ENCODE results near the gene RNF17. TPM values are rescaled to one million over a fixed set of nuclear protein-coding genes. Genes with fewer than 3 reads are reported as not detected.

The RNF17 gene
- total and polyA plus RNA-seq, 4 donors = 0.08 to 0.14 TPM; not detected in 2

DNA sequence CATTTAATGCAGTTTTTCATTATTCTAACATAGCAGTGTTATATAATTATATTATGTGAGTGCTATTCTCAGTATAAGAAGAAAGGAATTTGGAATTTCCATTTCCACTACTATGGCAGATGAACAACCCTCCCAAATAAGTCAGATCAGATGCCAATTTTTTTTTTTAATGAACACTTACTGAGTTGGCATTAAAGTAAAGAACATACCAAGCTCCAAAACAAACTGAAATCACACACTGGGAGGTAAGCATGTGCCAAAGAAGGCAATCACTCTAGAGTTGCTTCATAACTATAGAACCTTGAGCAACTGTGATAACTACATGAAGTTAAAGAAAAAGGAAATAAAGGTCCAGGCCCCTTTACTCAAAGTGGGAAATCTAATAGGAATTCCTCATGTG lies 90.3 kb downstream of the RNF17 start (continued):
- TF ChIP-seq ATF3 (IDR thresholded peaks at IDR 0.05) = no peak

DNA sequence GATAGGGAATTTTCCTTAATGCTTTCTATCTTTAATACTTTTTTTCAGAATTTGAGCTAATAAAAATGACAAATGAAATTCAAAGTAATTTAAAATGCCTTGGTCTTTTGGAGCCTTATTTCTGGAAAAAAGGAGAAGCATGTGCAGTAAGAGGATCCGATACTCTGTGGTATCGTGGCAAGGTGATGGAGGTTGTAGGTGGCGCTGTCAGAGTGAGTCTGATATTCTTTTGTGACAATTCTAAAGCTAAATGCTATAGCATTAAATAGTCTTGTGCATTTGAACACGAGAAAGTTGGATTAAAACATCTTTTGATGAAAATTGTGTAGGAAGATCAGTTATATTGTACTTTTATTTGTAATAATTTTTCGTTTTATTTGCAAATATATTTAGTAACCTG lies 95.0 kb downstream of the RNF17 start:
- Histone ChIP-seq H3K36me3 (ENCODE audit: control insufficient read depth in 4 of 4, insufficient read depth in 3 of 4, low read depth in 1 of 4, low read length in 3 of 4) (no peaks in the 10 kb centered on the region), H3K4me1 (ENCODE audit: control insufficient read depth in 4 of 4, insufficient read depth in 4 of 4, low read length in 3 of 4) (no peaks in the 10 kb centered on the region), H3K9ac (ENCODE audit: low read depth in 1 of 2, low read length in 2 of 2) (no peak overlapping the region), H3K9me3 (ENCODE audit: control insufficient read depth in 4 of 4, low read length in 3 of 4) (no peaks in the 10 kb centered on the region), H3K27ac (ENCODE audit: low read depth in 1 of 2, low read length in 2 of 2) (no peak overlapping the region), H3K4me3 (ENCODE audit: low read depth in 1 of 3, low read length in 3 of 3) (no peak overlapping the region), H3K27me3 (ENCODE audit: control insufficient read depth in 4 of 4, insufficient read depth in 4 of 4, low read length in 3 of 4) (peaks cover 0 to 2% (median 0%) of the 10 kb centered on the region in 4 donors)
- no peak for DNase-seq (ENCODE audit: low spot score)
- WGBS = 74% methylated on average over 5 of the region's 5 CpGs
- no peak for TF ChIP-seq NR2F2 (IDR thresholded peaks at IDR 0.05)
- no peak for TF ChIP-seq TAF1 (conservative IDR thresholded peaks at IDR 0.05)
- TF ChIP-seq EGR1 (IDR thresholded peaks at IDR 0.05; ENCODE audit: low read depth in 2 of 2) = no peak
- TF ChIP-seq ATF3 (IDR thresholded peaks at IDR 0.05) = no peak
- no peak for TF ChIP-seq ZBTB33 (IDR thresholded peaks at IDR 0.05)
- no peak for TF ChIP-seq CTCF (IDR thresholded peaks at IDR 0.05; ENCODE audit: low read depth, low read length, missing input control)
- TF ChIP-seq, protein P1, sequence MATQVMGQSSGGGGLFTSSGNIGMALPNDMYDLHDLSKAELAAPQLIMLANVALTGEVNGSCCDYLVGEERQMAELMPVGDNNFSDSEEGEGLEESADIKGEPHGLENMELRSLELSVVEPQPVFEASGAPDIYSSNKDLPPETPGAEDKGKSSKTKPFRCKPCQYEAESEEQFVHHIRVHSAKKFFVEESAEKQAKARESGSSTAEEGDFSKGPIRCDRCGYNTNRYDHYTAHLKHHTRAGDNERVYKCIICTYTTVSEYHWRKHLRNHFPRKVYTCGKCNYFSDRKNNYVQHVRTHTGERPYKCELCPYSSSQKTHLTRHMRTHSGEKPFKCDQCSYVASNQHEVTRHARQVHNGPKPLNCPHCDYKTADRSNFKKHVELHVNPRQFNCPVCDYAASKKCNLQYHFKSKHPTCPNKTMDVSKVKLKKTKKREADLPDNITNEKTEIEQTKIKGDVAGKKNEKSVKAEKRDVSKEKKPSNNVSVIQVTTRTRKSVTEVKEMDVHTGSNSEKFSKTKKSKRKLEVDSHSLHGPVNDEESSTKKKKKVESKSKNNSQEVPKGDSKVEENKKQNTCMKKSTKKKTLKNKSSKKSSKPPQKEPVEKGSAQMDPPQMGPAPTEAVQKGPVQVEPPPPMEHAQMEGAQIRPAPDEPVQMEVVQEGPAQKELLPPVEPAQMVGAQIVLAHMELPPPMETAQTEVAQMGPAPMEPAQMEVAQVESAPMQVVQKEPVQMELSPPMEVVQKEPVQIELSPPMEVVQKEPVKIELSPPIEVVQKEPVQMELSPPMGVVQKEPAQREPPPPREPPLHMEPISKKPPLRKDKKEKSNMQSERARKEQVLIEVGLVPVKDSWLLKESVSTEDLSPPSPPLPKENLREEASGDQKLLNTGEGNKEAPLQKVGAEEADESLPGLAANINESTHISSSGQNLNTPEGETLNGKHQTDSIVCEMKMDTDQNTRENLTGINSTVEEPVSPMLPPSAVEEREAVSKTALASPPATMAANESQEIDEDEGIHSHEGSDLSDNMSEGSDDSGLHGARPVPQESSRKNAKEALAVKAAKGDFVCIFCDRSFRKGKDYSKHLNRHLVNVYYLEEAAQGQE (IDR thresholded peaks at IDR 0.05) = no peak
- no peak for TF ChIP-seq FOXA1 (IDR thresholded peaks at IDR 0.05)
- no peak for TF ChIP-seq FOXA2 (IDR thresholded peaks at IDR 0.05)
- TF ChIP-seq HNF4A (conservative IDR thresholded peaks at IDR 0.05) = no peak
- no peak for TF ChIP-seq RXRA (IDR thresholded peaks at IDR 0.05)
- TF ChIP-seq JUND (IDR thresholded peaks at IDR 0.05) = no peak
- no peak for TF ChIP-seq YY1 (IDR thresholded peaks at IDR 0.05)

GRCh38 chr13:24860770-24861169 lies 96.8 kb downstream of the RNF17 start:
- H3K4me3 ChIP-seq (ENCODE audit: low read depth in 1 of 3, low read length in 3 of 3) = no peak overlapping the region
- TF ChIP-seq NR2F2 (IDR thresholded peaks at IDR 0.05) (no peak), ZBTB33 (IDR thresholded peaks at IDR 0.05) (no peak), FOXA1 (IDR thresholded peaks at IDR 0.05) (no peak), RXRA (IDR thresholded peaks at IDR 0.05) (no peak), CTCF (IDR thresholded peaks at IDR 0.05; ENCODE audit: low read depth, low read length, missing input control) (no peak), ATF3 (IDR thresholded peaks at IDR 0.05) (no peak), RAD21 (IDR thresholded peaks at IDR 0.05) (no peak), YY1 (IDR thresholded peaks at IDR 0.05) (no peak), HNF4G (IDR thresholded peaks at IDR 0.05) (no peak), JUND (IDR thresholded peaks at IDR 0.05) (no peak), GABPA (IDR thresholded peaks at IDR 0.05 in 1 of 2, conservative IDR thresholded peaks at IDR 0.05 in 1 of 2) (no peak)

More at GRCh38 chr13:24860770-24861169, 96.8 kb downstream of the RNF17 start:
- no peak for DNase-seq (ENCODE audit: low spot score)
- H3K27ac ChIP-seq (ENCODE audit: low read depth in 1 of 2, low read length in 2 of 2) = no peak overlapping the region
- no peaks in the 10 kb centered on the region for H3K4me1 ChIP-seq (ENCODE audit: control insufficient read depth in 4 of 4, insufficient read depth in 4 of 4, low read length in 3 of 4)
- peaks cover 0 to 2% (median 0%) of the 10 kb centered on the region in 4 donors for H3K27me3 ChIP-seq (ENCODE audit: control insufficient read depth in 4 of 4, insufficient read depth in 4 of 4, low read length in 3 of 4)
- H3K9me3 ChIP-seq (ENCODE audit: control insufficient read depth in 4 of 4, low read length in 3 of 4) = no peaks in the 10 kb centered on the region
- no peaks in the 10 kb centered on the region for H3K36me3 ChIP-seq (ENCODE audit: control insufficient read depth in 4 of 4, insufficient read depth in 3 of 4, low read depth in 1 of 4, low read length in 3 of 4)
- H3K9ac ChIP-seq (ENCODE audit: low read depth in 1 of 2, low read length in 2 of 2) = no peak overlapping the region
- WGBS = 62% methylated on average over 4 of the region's 4 CpGs
